DOHH2 (cell line): ENCODE data around the gene ZNF862.

Experiments used
- EZH2phosphoT487 ChIP-seq: fragments of 200-600 bp; sonication (generic); IDR thresholded peaks from 2 replicates; pipeline ENCODE4 v1.6.1; 2017; ENCODE audit warnings: borderline replicate concordance, mild to moderate bottlenecking, antibody characterized with exemption, low read length, moderate library complexity, mixed read lengths
- TF ChIP-seq, protein P1 (sequence below): fragments of 200-600 bp; sonication (generic); IDR thresholded peaks from one replicate; pipeline ENCODE4 v1.5.1; 2014; ENCODE audit warnings: antibody characterized with exemption, mild to moderate bottlenecking, low read depth, low read length; ENCODE audit not compliant: poor library complexity, severe bottlenecking

- TF ChIP-seq, protein P1, sequence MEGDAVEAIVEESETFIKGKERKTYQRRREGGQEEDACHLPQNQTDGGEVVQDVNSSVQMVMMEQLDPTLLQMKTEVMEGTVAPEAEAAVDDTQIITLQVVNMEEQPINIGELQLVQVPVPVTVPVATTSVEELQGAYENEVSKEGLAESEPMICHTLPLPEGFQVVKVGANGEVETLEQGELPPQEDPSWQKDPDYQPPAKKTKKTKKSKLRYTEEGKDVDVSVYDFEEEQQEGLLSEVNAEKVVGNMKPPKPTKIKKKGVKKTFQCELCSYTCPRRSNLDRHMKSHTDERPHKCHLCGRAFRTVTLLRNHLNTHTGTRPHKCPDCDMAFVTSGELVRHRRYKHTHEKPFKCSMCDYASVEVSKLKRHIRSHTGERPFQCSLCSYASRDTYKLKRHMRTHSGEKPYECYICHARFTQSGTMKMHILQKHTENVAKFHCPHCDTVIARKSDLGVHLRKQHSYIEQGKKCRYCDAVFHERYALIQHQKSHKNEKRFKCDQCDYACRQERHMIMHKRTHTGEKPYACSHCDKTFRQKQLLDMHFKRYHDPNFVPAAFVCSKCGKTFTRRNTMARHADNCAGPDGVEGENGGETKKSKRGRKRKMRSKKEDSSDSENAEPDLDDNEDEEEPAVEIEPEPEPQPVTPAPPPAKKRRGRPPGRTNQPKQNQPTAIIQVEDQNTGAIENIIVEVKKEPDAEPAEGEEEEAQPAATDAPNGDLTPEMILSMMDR = no peak
- no peak for TF ChIP-seq EZH2phosphoT487
Observed at GRCh38 chr7:149802966-149803365, 35.2 kb upstream of the ZNF862 start.
